ENCODE measurements around the gene KLHL22.

The KLHL22 gene

GRCh38 chr22:20531404-20532201 is 36.0 kb upstream of the KLHL22 start:
- Histone ChIP-seq H3K79me2 (ENCODE audit: insufficient read depth, low read length) (0 out of 2 replicates have a peak, but pooled peaks cover 4% of the 10 kb centered on the region), H3K4me1 (ENCODE audit: insufficient read depth, low read length, severe bottlenecking) (no peaks in the 10 kb centered on the region), H3K4me3 (ENCODE audit: low read depth, low read length, poor library complexity, severe bottlenecking) (no peak overlapping the region), H3F3A (ENCODE audit: insufficient read depth, low read length) (no peaks in the 10 kb centered on the region), H3K27ac (ENCODE audit: low read depth, low read length, poor library complexity, severe bottlenecking) (no peak overlapping the region), H3K27me3 (ENCODE audit: insufficient read depth, low read length) (no peaks in the 10 kb centered on the region), H3K36me3 (ENCODE audit: insufficient read depth, low read length) (peaks cover 21% of the 10 kb centered on the region), H3K9me2 (ENCODE audit: low read depth, low read length) (no peaks in the 10 kb centered on the region), H3K4me2 (ENCODE audit: low read length) (no peak overlapping the region), H3K9ac (ENCODE audit: low read length) (no peak overlapping the region), H4K20me1 (ENCODE audit: insufficient read depth, low read length) (no peaks in the 10 kb centered on the region), H2AFZ (ENCODE audit: low read length) (no peak overlapping the region), H3K9me3 (ENCODE audit: low read length) (no peaks in the 10 kb centered on the region)
- TF ChIP-seq EZH2 (IDR thresholded peaks at IDR 0.05; ENCODE audit: borderline replicate concordance, low read length) (no peak), CTCF (IDR thresholded peaks at IDR 0.05; ENCODE audit: low read length) (no peak)

GRCh38 chr22:20531154-20531403 is 35.5 kb upstream of the KLHL22 start:
- H3K36me3 ChIP-seq (ENCODE audit: insufficient read depth, low read length): peaks cover 26% of the 10 kb centered on the region
- H2AFZ ChIP-seq (ENCODE audit: low read length): no peak overlapping the region
- H3K4me1 ChIP-seq (ENCODE audit: insufficient read depth, low read length, severe bottlenecking): no peaks in the 10 kb centered on the region
- no peaks in the 10 kb centered on the region for H3K9me2 ChIP-seq (ENCODE audit: low read depth, low read length)
- no peak overlapping the region for H3K27ac ChIP-seq (ENCODE audit: low read depth, low read length, poor library complexity, severe bottlenecking)
- H3K4me2 ChIP-seq (ENCODE audit: low read length): no peak overlapping the region
- no peaks in the 10 kb centered on the region for H3F3A ChIP-seq (ENCODE audit: insufficient read depth, low read length)
- no peak overlapping the region for H3K4me3 ChIP-seq (ENCODE audit: low read depth, low read length, poor library complexity, severe bottlenecking)
- no peak overlapping the region for H3K9ac ChIP-seq (ENCODE audit: low read length)
- peaks cover 9% of the 10 kb centered on the region for H3K79me2 ChIP-seq (ENCODE audit: insufficient read depth, low read length)
- no peaks in the 10 kb centered on the region for H3K9me3 ChIP-seq (ENCODE audit: low read length)
- TF ChIP-seq EZH2 (IDR thresholded peaks at IDR 0.05; ENCODE audit: borderline replicate concordance, low read length): no peak
- TF ChIP-seq CTCF (IDR thresholded peaks at IDR 0.05; ENCODE audit: low read length): no peak
- H4K20me1 ChIP-seq (ENCODE audit: insufficient read depth, low read length): 0 out of 2 replicates have a peak, but pooled peaks cover 2% of the 10 kb centered on the region
- H3K27me3 ChIP-seq (ENCODE audit: insufficient read depth, low read length): no peaks in the 10 kb centered on the region

- peaks cover 10% of the 10 kb centered on the region for H3K79me2 ChIP-seq (ENCODE audit: insufficient read depth, low read length)
- TF ChIP-seq CTCF (IDR thresholded peaks at IDR 0.05; ENCODE audit: low read length) (no peak), EZH2 (IDR thresholded peaks at IDR 0.05; ENCODE audit: borderline replicate concordance, low read length) (no peak)
Measured at GRCh38 chr22:20530368-20531153, 35.0 kb upstream of the KLHL22 start.

More at GRCh38 chr22:20530368-20531153, 35.0 kb upstream of the KLHL22 start:
- Histone ChIP-seq H3K27ac (ENCODE audit: low read depth, low read length, poor library complexity, severe bottlenecking) (no peak overlapping the region), H3K4me1 (ENCODE audit: insufficient read depth, low read length, severe bottlenecking) (no peaks in the 10 kb centered on the region), H3K9ac (ENCODE audit: low read length) (no peak overlapping the region), H3K9me3 (ENCODE audit: low read length) (no peaks in the 10 kb centered on the region), H3K4me2 (ENCODE audit: low read length) (no peak overlapping the region), H4K20me1 (ENCODE audit: insufficient read depth, low read length) (0 out of 2 replicates have a peak, but pooled peaks cover 2% of the 10 kb centered on the region), H3K4me3 (ENCODE audit: low read depth, low read length, poor library complexity, severe bottlenecking) (no peak overlapping the region), H3K36me3 (ENCODE audit: insufficient read depth, low read length) (peaks cover 27% of the 10 kb centered on the region), H3F3A (ENCODE audit: insufficient read depth, low read length) (no peaks in the 10 kb centered on the region), H3K27me3 (ENCODE audit: insufficient read depth, low read length) (no peaks in the 10 kb centered on the region), H3K9me2 (ENCODE audit: low read depth, low read length) (no peaks in the 10 kb centered on the region), H2AFZ (ENCODE audit: low read length) (no peak overlapping the region)

Measured in OCI-LY1 (cell line).